CD4-positive, CD25-positive, alpha-beta regulatory T cell (primary cell): ENCODE results near the gene TNFAIP2. TPM values are rescaled to one million over a fixed set of nuclear protein-coding genes. Genes with fewer than 3 reads are reported as not detected.

Experiments
- ATAC-seq, 2 donors: fragments of 150-1000 bp; cut with Tn5 transposase; one replicate each; pipeline ENCODE4 v1.10.0; 2021; ENCODE audit warnings: low read depth in 2 of 2, moderate number of reproducible peaks in 2 of 2, moderate library complexity in 1 of 2
- DNase-seq, 3 donors: peaks; one replicate each; pipeline versions ENCODE4 v3.0.0 to v3.0.0-alpha.2; 2012 to 2022; ENCODE audit warnings: mixed read lengths in 1 of 3
- H3K27ac ChIP-seq: one replicate; pipeline ENCODE4 v1.7.0; 2013; ENCODE audit warnings: mild to moderate bottlenecking, low read length; ENCODE audit not compliant: insufficient read depth, poor library complexity, severe bottlenecking
- H3K27me3 ChIP-seq: one replicate; pipeline ENCODE4 v1.7.0; 2013; ENCODE audit warnings: low read length; ENCODE audit not compliant: control insufficient read depth, insufficient read depth
- H3K36me3 ChIP-seq: one replicate; pipeline ENCODE4 v1.7.0; 2013; ENCODE audit warnings: mild to moderate bottlenecking, low read length, moderate library complexity; ENCODE audit not compliant: control insufficient read depth, insufficient read depth
- H3K4me1 ChIP-seq: 2 replicates; pipeline ENCODE4 v1.7.0; 2013; ENCODE audit warnings: mild to moderate bottlenecking, low read length; ENCODE audit not compliant: insufficient read depth, control insufficient read depth, poor library complexity, severe bottlenecking
- H3K4me3 ChIP-seq: one replicate; pipeline ENCODE4 v1.7.0; 2013; ENCODE audit warnings: low read depth, mild to moderate bottlenecking, low read length, moderate library complexity
- H3K9me3 ChIP-seq, 2 experiments: 1 replicate in 1 of 2; 2 replicates in 1 of 2; pipeline ENCODE4 v1.7.0; 2013; ENCODE audit warnings: low read length in 2 of 2, mild to moderate bottlenecking in 1 of 2, moderate library complexity in 1 of 2; ENCODE audit not compliant: control insufficient read depth in 2 of 2
- H3K27ac Mint-ChIP-seq, 3 donors: one replicate each; pipeline ENCODE4 v1.8.0; 2020 to 2022; ENCODE audit warnings: mild to moderate bottlenecking in 3 of 3, mixed read lengths in 3 of 3, moderate library complexity in 2 of 3
- H3K27me3 Mint-ChIP-seq: one replicate; pipeline ENCODE4 v1.8.0; 2022; ENCODE audit warnings: mild to moderate bottlenecking, mixed read lengths
- H3K36me3 Mint-ChIP-seq: one replicate; pipeline ENCODE4 v1.8.0; 2020; ENCODE audit warnings: mixed read lengths
- H3K4me1 Mint-ChIP-seq, 4 donors: one replicate each; pipeline ENCODE4 v1.8.0; 2020 to 2022; ENCODE audit warnings: mixed read lengths in 4 of 4, mild to moderate bottlenecking in 1 of 4
- H3K4me3 Mint-ChIP-seq, 4 donors: one replicate each; pipeline ENCODE4 v1.8.0; 2020 to 2022; ENCODE audit warnings: mild to moderate bottlenecking in 4 of 4, mixed read lengths in 4 of 4, moderate library complexity in 3 of 4
- H3K9me3 Mint-ChIP-seq, 7 donors: one replicate each; pipeline ENCODE4 v1.8.0; 2020 to 2022; ENCODE audit warnings: mixed read lengths in 7 of 7, mild to moderate bottlenecking in 3 of 7, moderate library complexity in 2 of 7
- polyA plus RNA-seq, 4 donors: library from polyadenylated mRNA; unstranded; fragments of 300-500 nt; fragmentation: Illumina TruSeq; gene quantifications; one replicate each; pipeline ENCODE4 v1.2.3, GENCODE V29; 2021
- total RNA-seq: library from RNA; stranded (reverse); gene quantifications from one replicate; pipeline ENCODE4 v1.2.3, GENCODE V29; 2022

Gene TNFAIP2
- total and polyA plus RNA-seq, 5 donors from 2014 or later = 0.64 TPM; not detected in 4

- Histone ChIP-seq H3K27me3 (peaks cover 4% of the 10 kb centered on the region), H3K4me1 (no peaks in the 10 kb centered on the region), H3K9me3 (no peaks in the 10 kb centered on the region), H3K27ac (no peak within 1 kb of the TSS), H3K36me3 (no peaks in the 10 kb centered on the region), H3K4me3 (no peak within 1 kb of the TSS)
- no peak for DNase-seq
- Mint-ChIP-seq H3K4me3 (no peak within 1 kb of the TSS), H3K36me3 (no peaks in the 10 kb centered on the region), H3K27me3 (peaks cover 13% of the 10 kb centered on the region), H3K9me3 (peaks cover 0 to 4% (median 0%) of the 10 kb centered on the region in 7 donors), H3K27ac (no peak within 1 kb of the TSS), H3K4me1 (no peaks in the 10 kb centered on the region)
- ATAC-seq = no peak
Measured at GRCh38 chr14:103084021-103084919, 39.0 kb upstream of the TNFAIP2 start, which contains the start of gene LBHD2. LBHD2 (plus strand) TSS chr14:103084210; CDS start chr14:103086013, 1,803 bp downstream.

GRCh38 chr14:103085106-103086091 lies 37.9 kb upstream of the TNFAIP2 start:
- DNase-seq = no peak
- Mint-ChIP-seq H3K4me3 (no peak overlapping the region), H3K9me3 (peaks cover 0 to 4% (median 0%) of the 10 kb centered on the region in 7 donors), H3K4me1 (no peaks in the 10 kb centered on the region), H3K36me3 (no peaks in the 10 kb centered on the region), H3K27me3 (peaks cover 13% of the 10 kb centered on the region), H3K27ac (no peak overlapping the region)
- Histone ChIP-seq H3K36me3 (no peaks in the 10 kb centered on the region), H3K9me3 (no peaks in the 10 kb centered on the region), H3K27ac (no peak overlapping the region), H3K27me3 (peaks cover 4% of the 10 kb centered on the region), H3K4me1 (no peaks in the 10 kb centered on the region), H3K4me3 (no peak overlapping the region)
- ATAC-seq = no peak

GRCh38 chr14:103086771-103087342 lies 36.4 kb upstream of the TNFAIP2 start:
- Mint-ChIP-seq H3K9me3 (peaks cover 0 to 4% (median 0%) of the 10 kb centered on the region in 7 donors), H3K36me3 (no peaks in the 10 kb centered on the region), H3K4me1 (peaks cover 0 to 5% (median 0%) of the 10 kb centered on the region in 4 donors), H3K27me3 (peaks cover 18% of the 10 kb centered on the region), H3K27ac (no peak overlapping the region), H3K4me3 (no peak overlapping the region)
- DNase-seq (no peak), ATAC-seq (no peak)
- peaks cover 2% of the 10 kb centered on the region for H3K27me3 ChIP-seq
- H3K4me3 ChIP-seq = no peak overlapping the region
- peaks cover 9% of the 10 kb centered on the region for H3K4me1 ChIP-seq
- H3K27ac ChIP-seq = no peak overlapping the region
- H3K9me3 ChIP-seq = no peaks in the 10 kb centered on the region
- no peaks in the 10 kb centered on the region for H3K36me3 ChIP-seq

GRCh38 chr14:103087343-103087835 lies 35.9 kb upstream of the TNFAIP2 start:
- Histone ChIP-seq H3K27ac (no peak overlapping the region), H3K27me3 (no peaks in the 10 kb centered on the region), H3K9me3 (no peaks in the 10 kb centered on the region), H3K4me3 (no peak overlapping the region), H3K4me1 (peaks cover 9% of the 10 kb centered on the region), H3K36me3 (no peaks in the 10 kb centered on the region)
- H3K27ac Mint-ChIP-seq = no peak overlapping the region
- peaks cover 0 to 7% (median 0%) of the 10 kb centered on the region in 4 donors for H3K4me1 Mint-ChIP-seq
- ATAC-seq (no peak), DNase-seq (no peak)
- peaks cover 18% of the 10 kb centered on the region for H3K27me3 Mint-ChIP-seq
- H3K36me3 Mint-ChIP-seq = no peaks in the 10 kb centered on the region
- H3K9me3 Mint-ChIP-seq = peaks cover 0 to 4% (median 0%) of the 10 kb centered on the region in 7 donors
- no peak overlapping the region for H3K4me3 Mint-ChIP-seq

GRCh38 chr14:103088921-103089320 lies 34.3 kb upstream of the TNFAIP2 start:
- Histone ChIP-seq H3K4me1 (peaks cover 9% of the 10 kb centered on the region), H3K36me3 (no peaks in the 10 kb centered on the region), H3K27ac (no peak overlapping the region), H3K27me3 (no peaks in the 10 kb centered on the region), H3K4me3 (no peak overlapping the region), H3K9me3 (no peaks in the 10 kb centered on the region)
- Mint-ChIP-seq H3K36me3 (no peaks in the 10 kb centered on the region), H3K4me3 (no peak overlapping the region), H3K4me1 (peaks cover 0 to 7% (median 0%) of the 10 kb centered on the region in 4 donors), H3K27ac (no peak overlapping the region), H3K27me3 (peaks cover 18% of the 10 kb centered on the region), H3K9me3 (peaks cover 0 to 4% (median 0%) of the 10 kb centered on the region in 7 donors)
- no peak for ATAC-seq
- no peak for DNase-seq

GRCh38 chr14:103089386-103090335 lies 33.6 kb upstream of the TNFAIP2 start:
- Histone ChIP-seq H3K4me1 (peaks cover 9% of the 10 kb centered on the region), H3K36me3 (no peaks in the 10 kb centered on the region), H3K4me3 (no peak overlapping the region), H3K27me3 (no peaks in the 10 kb centered on the region), H3K9me3 (no peaks in the 10 kb centered on the region), H3K27ac (no peak overlapping the region)
- peaks cover 18% of the 10 kb centered on the region for H3K27me3 Mint-ChIP-seq
- ATAC-seq (no peak), DNase-seq (no peak)
- no peak overlapping the region for H3K27ac Mint-ChIP-seq
- no peaks in the 10 kb centered on the region for H3K36me3 Mint-ChIP-seq
- H3K9me3 Mint-ChIP-seq = peaks cover 0 to 2% (median 0%) of the 10 kb centered on the region in 7 donors
- H3K4me1 Mint-ChIP-seq = peaks cover 0 to 7% (median 0%) of the 10 kb centered on the region in 4 donors
- H3K4me3 Mint-ChIP-seq = peak overlapping the region in 1 of 4 donors; percentile 25
